DND-41 (cell line): ENCODE measurements around the gene WDR70.

ENCODE experiments used
- ATAC-seq: fragments of 200-7000 bp; cut with Tn5 transposase; 3 replicates; pipeline ENCODE4 v1.9.1; 2021; ENCODE audit warnings: low read depth; ENCODE audit not compliant: insufficient read depth
- DNase-seq: peaks from one replicate; pipeline ENCODE4 v3.0.0-alpha.2; 2020
- H2AFZ ChIP-seq: 2 replicates; pipeline ENCODE4 v1.6.0; 2012; ENCODE audit warnings: low read depth, low read length
- H3K27ac ChIP-seq: 2 replicates; pipeline ENCODE4 v1.5.1; 2012; ENCODE audit warnings: low read length, inconsistent platforms
- H3K27me3 ChIP-seq: fragments of 200-600 bp; sonication (generic); 2 replicates; pipeline ENCODE4 v1.6.0; 2012; ENCODE audit warnings: low read length, mild to moderate bottlenecking, inconsistent platforms; ENCODE audit not compliant: insufficient read depth, poor library complexity
- H3K36me3 ChIP-seq: 2 replicates; pipeline ENCODE4 v1.5.1; 2012; ENCODE audit warnings: low read length, inconsistent platforms; ENCODE audit not compliant: insufficient read depth
- H3K4me1 ChIP-seq: 2 replicates; pipeline ENCODE4 v1.5.1; 2012; ENCODE audit warnings: mild to moderate bottlenecking, low read length; ENCODE audit not compliant: insufficient read depth
- H3K4me2 ChIP-seq: 2 replicates; pipeline ENCODE4 v1.6.0; 2012; ENCODE audit warnings: mild to moderate bottlenecking, moderate library complexity, low read length, inconsistent platforms; ENCODE audit not compliant: insufficient read depth
- H3K4me3 ChIP-seq, 2 experiments: fragments of 200-600 bp in 1 of 2; shearing (Covaris generic) in 1 of 2; 2 replicates each; pipeline ENCODE4 v1.5.1; 2012 to 2016; ENCODE audit warnings: inconsistent platforms in 2 of 2, low read length in 2 of 2, mild to moderate bottlenecking in 2 of 2, low read depth in 1 of 2, moderate library complexity in 1 of 2
- H3K79me2 ChIP-seq: 2 replicates; pipeline ENCODE4 v1.6.0; 2012; ENCODE audit warnings: low read length, inconsistent platforms; ENCODE audit not compliant: insufficient read depth
- H3K9ac ChIP-seq: 2 replicates; pipeline ENCODE4 v1.6.0; 2012; ENCODE audit warnings: low read depth, mild to moderate bottlenecking, inconsistent platforms, low read length, moderate library complexity
- H3K9me3 ChIP-seq: 2 replicates; pipeline ENCODE4 v1.5.1; 2012; ENCODE audit warnings: low read length, moderate library complexity, mild to moderate bottlenecking, inconsistent platforms; ENCODE audit not compliant: insufficient read depth, severe bottlenecking
- H4K20me1 ChIP-seq: 2 replicates; pipeline ENCODE4 v1.6.0; 2012; ENCODE audit warnings: low read length; ENCODE audit not compliant: insufficient read depth
- EZH2 ChIP-seq: IDR thresholded peaks from 3 replicates; pipeline ENCODE4 v1.6.1; 2012; ENCODE audit warnings: borderline replicate concordance, low read depth, mild to moderate bottlenecking, moderate library complexity, low read length, inconsistent platforms; ENCODE audit not compliant: severe bottlenecking
- TF ChIP-seq, protein P1 (sequence below): IDR thresholded peaks from 2 replicates; pipeline ENCODE4 v1.5.1; 2012; ENCODE audit warnings: borderline replicate concordance, low read length, moderate library complexity, mild to moderate bottlenecking; ENCODE audit not compliant: poor library complexity, severe bottlenecking; ENCODE audit errors: extremely low read depth

The WDR70 gene

GRCh38 chr5:37703841-37704241, 324.7 kb downstream of the WDR70 start:
- Histone ChIP-seq H3K9ac (no peak overlapping the region), H3K4me3 (no peak overlapping the region), H3K36me3 (peaks cover 2% of the 10 kb centered on the region; the same call in 1 of the 2 replicates), H4K20me1 (no peaks in the 10 kb centered on the region), H3K27me3 (no peaks in the 10 kb centered on the region), H3K4me1 (no peaks in the 10 kb centered on the region), H3K79me2 (no peaks in the 10 kb centered on the region), H3K4me2 (no peak overlapping the region), H3K27ac (no peak overlapping the region), H3K9me3 (no peaks in the 10 kb centered on the region), H2AFZ (no peak overlapping the region)
- no peak for DNase-seq
- ATAC-seq: no peak
- TF ChIP-seq, protein P1, sequence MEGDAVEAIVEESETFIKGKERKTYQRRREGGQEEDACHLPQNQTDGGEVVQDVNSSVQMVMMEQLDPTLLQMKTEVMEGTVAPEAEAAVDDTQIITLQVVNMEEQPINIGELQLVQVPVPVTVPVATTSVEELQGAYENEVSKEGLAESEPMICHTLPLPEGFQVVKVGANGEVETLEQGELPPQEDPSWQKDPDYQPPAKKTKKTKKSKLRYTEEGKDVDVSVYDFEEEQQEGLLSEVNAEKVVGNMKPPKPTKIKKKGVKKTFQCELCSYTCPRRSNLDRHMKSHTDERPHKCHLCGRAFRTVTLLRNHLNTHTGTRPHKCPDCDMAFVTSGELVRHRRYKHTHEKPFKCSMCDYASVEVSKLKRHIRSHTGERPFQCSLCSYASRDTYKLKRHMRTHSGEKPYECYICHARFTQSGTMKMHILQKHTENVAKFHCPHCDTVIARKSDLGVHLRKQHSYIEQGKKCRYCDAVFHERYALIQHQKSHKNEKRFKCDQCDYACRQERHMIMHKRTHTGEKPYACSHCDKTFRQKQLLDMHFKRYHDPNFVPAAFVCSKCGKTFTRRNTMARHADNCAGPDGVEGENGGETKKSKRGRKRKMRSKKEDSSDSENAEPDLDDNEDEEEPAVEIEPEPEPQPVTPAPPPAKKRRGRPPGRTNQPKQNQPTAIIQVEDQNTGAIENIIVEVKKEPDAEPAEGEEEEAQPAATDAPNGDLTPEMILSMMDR: no peak
- TF ChIP-seq EZH2: no peak

GRCh38 chr5:37704406-37704805, 325.3 kb downstream of the WDR70 start:
- ATAC-seq: no peak
- no peak overlapping the region for H3K9ac ChIP-seq
- no peaks in the 10 kb centered on the region for H3K9me3 ChIP-seq
- H3K4me3 ChIP-seq: no peak overlapping the region
- no peaks in the 10 kb centered on the region for H3K27me3 ChIP-seq
- no peak overlapping the region for H3K4me2 ChIP-seq
- DNase-seq: no peak
- H4K20me1 ChIP-seq: no peaks in the 10 kb centered on the region
- TF ChIP-seq EZH2: no peak
- TF ChIP-seq, protein P1: no peak
- no peak overlapping the region for H3K27ac ChIP-seq
- H3K79me2 ChIP-seq: no peaks in the 10 kb centered on the region
- no peak overlapping the region for H2AFZ ChIP-seq
- H3K36me3 ChIP-seq: peaks cover 2% of the 10 kb centered on the region; the same call in 1 of the 2 replicates
- H3K4me1 ChIP-seq: no peaks in the 10 kb centered on the region

- no peak overlapping the region for H3K9ac ChIP-seq
- no peaks in the 10 kb centered on the region for H4K20me1 ChIP-seq
- H3K4me2 ChIP-seq: no peak overlapping the region
- TF ChIP-seq, protein P1: no peak
- TF ChIP-seq EZH2: no peak
- no peaks in the 10 kb centered on the region for H3K79me2 ChIP-seq
- no peak for ATAC-seq
- no peak overlapping the region for H2AFZ ChIP-seq
- no peaks in the 10 kb centered on the region for H3K4me1 ChIP-seq
- H3K36me3 ChIP-seq: no peaks in the 10 kb centered on the region
- H3K27ac ChIP-seq: no peak overlapping the region
- no peaks in the 10 kb centered on the region for H3K27me3 ChIP-seq
- no peak for DNase-seq
- no peak overlapping the region for H3K4me3 ChIP-seq
- no peaks in the 10 kb centered on the region for H3K9me3 ChIP-seq
These were observed 329.9 kb downstream of the WDR70 start for GRCh38 chr5:37709020-37709419.

DNA sequence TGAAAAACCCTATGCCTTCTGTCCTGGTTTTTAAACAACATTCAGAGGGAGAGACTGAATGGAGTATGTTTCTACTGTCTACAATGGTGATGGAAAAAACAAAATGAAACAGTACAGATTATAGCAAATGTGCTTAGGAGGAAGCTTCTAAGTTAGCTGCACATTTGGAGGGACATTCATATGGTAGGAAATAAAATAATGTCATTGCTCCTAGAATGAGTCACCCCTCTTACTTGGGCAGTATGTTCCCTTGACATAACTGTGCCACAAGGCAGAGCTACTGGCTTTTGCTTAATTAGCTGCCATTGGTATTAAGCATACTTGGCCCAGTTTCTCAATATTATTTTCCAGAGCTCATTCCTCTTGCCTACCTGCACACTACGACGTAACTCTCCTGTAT, 331.8 kb downstream of the WDR70 start:
- ATAC-seq (no peak), DNase-seq (no peak)
- Histone ChIP-seq H3K27me3 (no peaks in the 10 kb centered on the region), H4K20me1 (no peaks in the 10 kb centered on the region), H3K36me3 (no peaks in the 10 kb centered on the region), H3K27ac (no peak overlapping the region), H3K9me3 (no peaks in the 10 kb centered on the region), H3K79me2 (no peaks in the 10 kb centered on the region), H3K4me1 (no peaks in the 10 kb centered on the region), H2AFZ (no peak overlapping the region), H3K4me2 (no peak overlapping the region), H3K4me3 (no peak overlapping the region), H3K9ac (no peak overlapping the region)
- TF ChIP-seq, protein P1: no peak
- TF ChIP-seq EZH2: no peak
